Measurements from ENCODE around the gene IPO13. TPM values are rescaled to one million over a fixed set of nuclear protein-coding genes. Genes with fewer than 3 reads are reported as not detected.

Gene IPO13
- polyA plus RNA-seq, 1 donor: 26.1 TPM

DNA sequence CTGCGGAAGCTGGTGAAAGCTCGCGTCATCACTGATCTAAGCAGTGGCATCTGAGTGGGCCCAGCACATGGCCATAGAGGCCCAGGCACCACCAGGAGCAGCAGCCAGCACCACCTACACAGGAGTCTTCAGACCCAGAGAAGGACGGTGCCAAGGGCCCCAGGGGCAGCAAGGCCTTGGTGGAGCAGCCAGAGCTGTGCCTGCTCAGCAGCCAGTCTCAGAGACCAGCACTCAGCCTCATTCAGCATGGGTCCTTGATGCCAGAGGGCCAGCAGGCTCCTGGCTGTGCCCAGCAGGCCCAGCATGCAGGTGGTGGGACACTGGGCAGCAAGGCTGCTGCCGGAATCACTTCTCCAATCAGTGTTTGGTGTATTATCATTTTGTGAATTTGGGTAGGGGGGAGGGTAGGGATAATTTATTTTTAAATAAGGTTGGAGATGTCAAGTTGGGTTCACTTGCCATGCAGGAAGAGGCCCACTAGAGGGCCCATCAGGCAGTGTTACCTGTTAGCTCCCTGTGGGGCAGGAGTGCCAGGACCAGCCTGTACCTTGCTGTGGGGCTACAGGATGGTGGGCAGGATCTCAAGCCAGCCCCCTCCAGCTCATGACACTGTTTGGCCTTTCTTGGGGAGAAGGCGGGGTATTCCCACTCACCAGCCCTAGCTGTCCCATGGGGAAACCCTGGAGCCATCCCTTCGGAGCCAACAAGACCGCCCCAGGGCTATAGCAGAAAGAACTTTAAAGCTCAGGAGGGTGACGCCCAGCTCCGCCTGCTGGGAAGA lies 16.4 kb upstream of the IPO13 start:
- peaks cover 14% of the 10 kb centered on the region for H3K4me1 ChIP-seq (ENCODE audit: control insufficient read depth, insufficient read depth, low read length)
- no CpG with 5 or more reads among the region's 10 CpGs for WGBS (ENCODE audit: insufficient coverage, low lambda C conversion rate)
- H3K4me3 ChIP-seq (ENCODE audit: low read length): no peak overlapping the region
- no peak overlapping the region for H3K27ac ChIP-seq (ENCODE audit: low read length)
- no peak for DNase-seq
- H3K27me3 ChIP-seq (ENCODE audit: control insufficient read depth, insufficient read depth, low read length): peaks cover 12% of the 10 kb centered on the region
- peaks cover 3% of the 10 kb centered on the region for H3K36me3 ChIP-seq (ENCODE audit: control insufficient read depth, insufficient read depth, low read length)
- H3K9me3 ChIP-seq (ENCODE audit: control insufficient read depth, low read depth, low read length): peaks cover 2% of the 10 kb centered on the region

DNA sequence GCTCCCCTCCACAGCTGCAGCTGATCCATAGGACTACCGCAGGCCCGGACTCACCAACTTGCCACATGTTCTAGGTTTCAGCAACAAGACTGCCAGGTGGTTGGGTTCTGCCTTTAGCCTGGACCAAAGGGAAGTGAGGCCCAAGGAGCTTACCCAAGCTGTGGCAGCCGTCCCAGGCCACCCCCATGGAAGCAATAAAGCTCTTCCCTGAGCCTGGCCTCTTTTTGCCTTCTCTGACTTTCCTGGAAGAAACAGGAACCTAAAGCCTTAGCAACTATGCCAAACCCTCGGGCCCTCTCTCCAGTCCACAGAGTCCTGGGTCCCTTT lies 15.8 kb upstream of the IPO13 start:
- Histone ChIP-seq H3K27me3 (ENCODE audit: control insufficient read depth, insufficient read depth, low read length) (peaks cover 12% of the 10 kb centered on the region), H3K36me3 (ENCODE audit: control insufficient read depth, insufficient read depth, low read length) (peaks cover 3% of the 10 kb centered on the region), H3K9me3 (ENCODE audit: control insufficient read depth, low read depth, low read length) (peaks cover 2% of the 10 kb centered on the region), H3K4me1 (ENCODE audit: control insufficient read depth, insufficient read depth, low read length) (peaks cover 19% of the 10 kb centered on the region), H3K4me3 (ENCODE audit: low read length) (no peak overlapping the region), H3K27ac (ENCODE audit: low read length) (no peak overlapping the region)
- DNase-seq: no peak
- no CpG with 5 or more reads among the region's 4 CpGs for WGBS (ENCODE audit: insufficient coverage, low lambda C conversion rate)

DNA sequence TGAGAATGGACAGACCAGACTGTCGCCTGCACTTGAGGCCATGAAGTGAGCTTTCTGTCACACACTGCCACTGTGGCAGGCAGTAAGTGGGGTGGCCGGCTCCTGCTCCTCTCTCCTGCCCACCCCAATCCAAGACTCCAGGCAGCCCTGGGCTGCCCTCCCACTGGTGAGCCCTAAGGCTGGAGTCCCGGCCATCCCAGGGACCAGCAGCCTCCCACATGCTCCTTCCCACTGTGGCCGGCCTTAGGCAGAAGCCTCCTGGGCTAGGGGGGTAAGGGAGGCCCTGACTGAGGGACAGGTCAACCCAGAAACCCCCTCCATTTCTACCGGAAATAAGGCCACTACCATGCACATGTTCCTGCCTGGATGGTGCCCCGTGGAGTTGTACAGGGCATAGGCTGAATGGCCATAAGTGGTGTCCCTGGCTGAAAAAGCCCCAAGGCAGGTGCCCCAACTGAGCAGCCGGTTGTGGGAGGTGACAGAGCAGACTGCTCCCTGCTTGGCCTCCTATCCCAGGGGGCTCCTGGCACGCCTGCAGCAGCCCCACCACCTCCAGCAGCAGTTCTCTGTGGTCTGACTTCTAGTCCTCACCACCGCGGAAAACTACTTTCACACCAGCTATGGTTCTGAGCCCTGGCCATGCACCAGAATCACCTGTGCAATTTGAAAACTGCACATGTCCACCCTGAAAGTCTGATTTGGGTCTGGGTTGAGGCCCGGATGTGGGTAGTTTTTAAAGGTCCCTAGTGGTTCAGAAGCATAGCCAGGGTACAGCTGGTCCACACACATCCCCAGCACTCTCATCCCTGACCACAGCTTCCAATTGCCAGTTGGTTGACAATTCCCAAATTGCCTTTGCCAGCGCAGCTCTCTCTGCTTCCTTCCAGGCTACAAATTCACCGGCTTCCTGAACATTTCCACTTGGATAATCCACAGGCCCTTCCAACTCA lies 14.8 kb upstream of the IPO13 start:
- WGBS (ENCODE audit: insufficient coverage, low lambda C conversion rate): no CpG with 5 or more reads among the region's 13 CpGs

DNA sequence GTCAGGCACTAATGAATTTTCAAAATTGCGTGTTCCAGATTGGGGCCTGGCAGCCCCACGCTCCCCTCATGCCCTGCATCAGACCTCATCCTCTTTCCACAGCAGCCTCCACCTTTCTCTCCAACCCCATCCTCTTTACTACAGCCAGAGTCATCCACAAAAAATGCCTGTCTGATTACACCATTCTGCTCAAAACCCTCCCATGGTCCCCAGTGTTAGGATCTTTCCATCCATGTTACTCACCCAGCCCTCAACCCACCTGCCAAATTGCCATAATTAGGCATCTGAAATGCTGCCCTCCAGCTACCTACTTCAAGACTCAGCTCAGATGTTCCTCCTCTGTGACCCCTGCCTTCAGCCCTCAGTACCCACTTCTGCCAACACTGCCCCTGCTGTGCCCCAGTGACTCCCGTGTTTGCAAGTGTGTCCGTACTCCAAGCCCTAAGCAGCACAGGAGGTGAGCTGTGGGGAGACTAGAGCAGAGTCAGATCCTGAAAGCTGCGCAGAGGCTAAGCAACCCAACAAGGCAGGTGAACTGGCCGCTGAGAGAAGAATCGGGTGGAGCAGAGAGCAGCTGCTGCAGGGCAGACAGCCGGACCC lies 13.9 kb upstream of the IPO13 start:
- no CpG with 5 or more reads among the region's 8 CpGs for WGBS (ENCODE audit: insufficient coverage, low lambda C conversion rate)

More for the DNA sequence above, 14.8 kb upstream of the IPO13 start:
- Histone ChIP-seq H3K27me3 (ENCODE audit: control insufficient read depth, insufficient read depth, low read length) (peaks cover 12% of the 10 kb centered on the region), H3K4me1 (ENCODE audit: control insufficient read depth, insufficient read depth, low read length) (peaks cover 24% of the 10 kb centered on the region), H3K36me3 (ENCODE audit: control insufficient read depth, insufficient read depth, low read length) (no peaks in the 10 kb centered on the region), H3K4me3 (ENCODE audit: low read length) (no peak overlapping the region), H3K27ac (ENCODE audit: low read length) (no peak overlapping the region), H3K9me3 (ENCODE audit: control insufficient read depth, low read depth, low read length) (peaks cover 2% of the 10 kb centered on the region)
- no peak for DNase-seq

DNA sequence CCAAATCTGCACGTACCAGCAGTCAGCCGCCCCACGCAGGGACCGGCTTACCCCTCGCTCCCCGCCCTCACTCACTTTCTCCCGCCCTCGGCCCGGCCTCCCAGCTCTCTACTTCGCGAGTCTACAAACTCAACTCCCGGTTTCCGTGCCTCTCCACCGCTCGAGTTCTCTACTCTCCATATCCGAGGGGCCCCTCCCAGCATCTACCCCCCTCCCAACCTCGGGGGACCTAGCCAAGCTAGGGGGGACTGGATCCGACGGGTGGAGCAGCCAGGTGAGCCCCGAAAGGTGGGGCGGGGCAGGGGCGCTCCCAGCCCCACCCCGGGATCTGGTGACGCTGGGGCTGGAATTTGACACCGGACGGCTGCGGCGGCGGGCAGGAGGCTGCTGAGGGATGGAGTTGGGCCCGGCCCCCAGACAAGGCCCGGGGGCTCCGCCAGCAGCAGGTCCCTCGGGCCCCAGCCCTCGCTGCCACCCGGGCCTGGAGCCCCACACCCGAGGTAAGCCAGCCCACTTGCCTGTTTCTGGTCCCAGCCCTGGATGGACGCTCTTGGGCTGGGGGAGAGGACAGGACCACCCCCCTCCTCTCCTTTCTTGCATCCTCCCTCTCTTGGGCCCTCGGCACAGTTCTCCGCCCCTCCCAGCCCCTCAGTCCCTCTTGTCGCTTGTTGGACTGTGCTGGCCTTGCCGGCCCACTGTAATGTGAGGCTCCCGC lies 13.2 kb upstream of the IPO13 start, which contains the start of gene ARTN:
Gene ARTN (plus strand): TSS at position 416 of the 715 bp plus-strand sequence. CDS start 1,856 bp downstream, outside the sequence.
- peaks cover 12% of the 10 kb centered on the region for H3K27me3 ChIP-seq (ENCODE audit: control insufficient read depth, insufficient read depth, low read length)
- peak in 1 of 2 donors; percentile 69 for DNase-seq
- WGBS (ENCODE audit: insufficient coverage, low lambda C conversion rate): no CpG with 5 or more reads among the region's 42 CpGs
- H3K9me3 ChIP-seq (ENCODE audit: control insufficient read depth, low read depth, low read length): peaks cover 2% of the 10 kb centered on the region
- peak within 1 kb of the TSS; percentile 35 for H3K4me3 ChIP-seq (ENCODE audit: low read length)
- H3K27ac ChIP-seq (ENCODE audit: low read length): no peak within 1 kb of the TSS
- no peaks in the 10 kb centered on the region for H3K36me3 ChIP-seq (ENCODE audit: control insufficient read depth, insufficient read depth, low read length)
- H3K4me1 ChIP-seq (ENCODE audit: control insufficient read depth, insufficient read depth, low read length): peaks cover 28% of the 10 kb centered on the region

More for the DNA sequence above, 13.9 kb upstream of the IPO13 start:
- Histone ChIP-seq H3K36me3 (ENCODE audit: control insufficient read depth, insufficient read depth, low read length) (no peaks in the 10 kb centered on the region), H3K27me3 (ENCODE audit: control insufficient read depth, insufficient read depth, low read length) (peaks cover 12% of the 10 kb centered on the region), H3K4me3 (ENCODE audit: low read length) (peak overlapping the region; percentile 35), H3K27ac (ENCODE audit: low read length) (no peak overlapping the region), H3K4me1 (ENCODE audit: control insufficient read depth, insufficient read depth, low read length) (peaks cover 28% of the 10 kb centered on the region), H3K9me3 (ENCODE audit: control insufficient read depth, low read depth, low read length) (peaks cover 2% of the 10 kb centered on the region)
- no peak for DNase-seq

DNA sequence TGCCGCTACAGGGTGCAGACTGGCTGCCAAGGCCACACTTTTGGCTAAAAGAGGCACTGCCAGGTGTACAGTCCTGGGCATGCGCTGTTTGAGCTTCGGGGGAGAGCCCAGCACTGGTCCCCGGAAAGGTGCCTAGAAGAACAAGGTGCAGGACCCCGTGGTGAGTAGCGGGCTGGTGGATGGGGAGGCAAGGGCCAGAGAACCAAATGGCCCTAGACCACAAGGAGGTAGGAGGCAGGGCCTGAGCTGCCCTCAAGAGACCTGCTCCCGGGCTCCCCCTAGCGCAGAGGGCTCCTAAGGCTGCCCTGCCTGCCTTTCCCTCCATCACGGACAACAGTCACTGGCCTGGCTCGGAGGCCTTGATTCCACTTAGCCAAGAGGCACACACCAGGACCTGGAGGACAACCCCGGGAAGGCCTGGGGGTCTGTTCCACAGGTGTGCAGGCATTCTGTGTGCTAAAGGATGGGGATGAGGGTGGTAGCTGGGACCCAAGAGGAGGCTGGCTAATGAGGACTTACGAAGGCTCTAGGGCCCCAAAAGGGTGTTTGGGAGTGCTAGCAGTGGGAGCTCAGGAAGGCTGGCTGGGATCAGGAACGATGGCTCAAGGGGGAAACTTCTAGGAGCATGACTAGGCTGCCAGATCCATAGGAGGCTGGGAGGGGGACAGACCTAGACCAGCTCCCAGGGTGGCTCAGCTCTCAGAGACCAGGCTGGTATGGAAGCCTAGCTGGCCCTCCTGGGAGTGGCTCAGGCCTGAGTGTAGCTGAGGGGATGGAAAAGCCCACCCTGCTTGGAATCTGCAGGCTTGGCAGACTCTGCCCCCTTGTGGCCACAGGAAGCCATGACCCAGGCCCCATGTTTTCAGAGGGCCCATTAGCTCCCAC lies 12.4 kb upstream of the IPO13 start:
- WGBS (ENCODE audit: insufficient coverage, low lambda C conversion rate): no CpG with 5 or more reads among the region's 13 CpGs
- H3K4me3 ChIP-seq (ENCODE audit: low read length): peak overlapping the region; percentile 35
- no peaks in the 10 kb centered on the region for H3K36me3 ChIP-seq (ENCODE audit: control insufficient read depth, insufficient read depth, low read length)
- H3K9me3 ChIP-seq (ENCODE audit: control insufficient read depth, low read depth, low read length): peaks cover 2% of the 10 kb centered on the region
- peak; percentile 44 for DNase-seq
- H3K27me3 ChIP-seq (ENCODE audit: control insufficient read depth, insufficient read depth, low read length): peaks cover 12% of the 10 kb centered on the region
- H3K27ac ChIP-seq (ENCODE audit: low read length): no peak overlapping the region
- H3K4me1 ChIP-seq (ENCODE audit: control insufficient read depth, insufficient read depth, low read length): peaks cover 28% of the 10 kb centered on the region

DNA sequence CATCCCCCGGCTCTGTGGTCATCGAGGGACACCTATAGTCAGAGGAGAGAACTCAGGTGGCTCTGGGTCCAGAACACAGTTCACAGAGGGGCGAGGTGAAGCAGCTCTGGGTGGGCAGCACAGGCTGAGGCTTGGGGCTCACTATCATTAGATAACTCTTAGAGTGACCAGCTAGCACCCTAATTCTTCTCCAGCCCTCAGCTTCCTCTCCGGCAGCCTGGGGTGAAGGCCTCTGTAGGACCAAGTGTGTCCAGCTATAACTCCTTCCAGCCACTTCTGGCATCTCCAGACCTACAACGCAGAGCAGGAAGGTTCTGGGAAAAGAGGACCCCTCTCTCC lies 11.8 kb upstream of the IPO13 start:
- no peak for DNase-seq
- no peak overlapping the region for H3K27ac ChIP-seq (ENCODE audit: low read length)
- no peaks in the 10 kb centered on the region for H3K36me3 ChIP-seq (ENCODE audit: control insufficient read depth, insufficient read depth, low read length)
- H3K27me3 ChIP-seq (ENCODE audit: control insufficient read depth, insufficient read depth, low read length): peaks cover 12% of the 10 kb centered on the region
- peaks cover 2% of the 10 kb centered on the region for H3K9me3 ChIP-seq (ENCODE audit: control insufficient read depth, low read depth, low read length)
- no peak overlapping the region for H3K4me3 ChIP-seq (ENCODE audit: low read length)
- WGBS (ENCODE audit: insufficient coverage, low lambda C conversion rate): no CpG with 5 or more reads among the region's 5 CpGs
- H3K4me1 ChIP-seq (ENCODE audit: control insufficient read depth, insufficient read depth, low read length): peaks cover 28% of the 10 kb centered on the region

DNA sequence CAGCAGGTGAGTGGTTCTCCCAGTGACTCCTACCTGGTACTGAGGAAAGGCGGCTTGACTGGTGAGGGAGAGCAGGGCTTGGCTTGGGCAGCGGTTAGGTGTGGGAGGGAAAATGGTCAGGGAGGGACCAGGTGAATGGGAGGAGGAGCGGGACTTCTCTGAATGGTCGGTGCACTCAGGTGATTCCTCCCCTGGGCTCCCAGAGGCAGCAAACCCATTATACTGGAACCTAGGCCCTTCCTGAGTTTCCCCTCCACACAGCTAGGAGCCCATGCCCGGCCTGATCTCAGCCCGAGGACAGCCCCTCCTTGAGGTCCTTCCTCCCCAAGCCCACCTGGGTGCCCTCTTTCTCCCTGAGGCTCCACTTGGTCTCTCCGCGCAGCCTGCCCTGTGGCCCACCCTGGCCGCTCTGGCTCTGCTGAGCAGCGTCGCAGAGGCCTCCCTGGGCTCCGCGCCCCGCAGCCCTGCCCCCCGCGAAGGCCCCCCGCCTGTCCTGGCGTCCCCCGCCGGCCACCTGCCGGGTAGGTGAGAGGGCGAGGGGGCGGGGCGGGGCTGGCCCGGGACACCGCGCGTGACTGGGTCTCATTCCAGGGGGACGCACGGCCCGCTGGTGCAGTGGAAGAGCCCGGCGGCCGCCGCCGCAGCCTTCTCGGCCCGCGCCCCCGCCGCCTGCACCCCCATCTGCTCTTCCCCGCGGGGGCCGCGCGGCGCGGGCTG lies 10.9 kb upstream of the IPO13 start:
- H3K4me1 ChIP-seq (ENCODE audit: control insufficient read depth, insufficient read depth, low read length): peaks cover 28% of the 10 kb centered on the region
- H3K36me3 ChIP-seq (ENCODE audit: control insufficient read depth, insufficient read depth, low read length): no peaks in the 10 kb centered on the region
- H3K27ac ChIP-seq (ENCODE audit: low read length): no peak overlapping the region
- no peak overlapping the region for H3K4me3 ChIP-seq (ENCODE audit: low read length)
- peaks cover 12% of the 10 kb centered on the region for H3K27me3 ChIP-seq (ENCODE audit: control insufficient read depth, insufficient read depth, low read length)
- peaks cover 2% of the 10 kb centered on the region for H3K9me3 ChIP-seq (ENCODE audit: control insufficient read depth, low read depth, low read length)
- WGBS (ENCODE audit: insufficient coverage, low lambda C conversion rate): no CpG with 5 or more reads among the region's 48 CpGs
- DNase-seq: peak in 1 of 2 donors; percentile 25

All from large intestine (tissue), 3 donors.